ENCODE measurements around the gene LCE2D. TPM values are rescaled to one million over a fixed set of nuclear protein-coding genes. Genes with fewer than 3 reads are reported as not detected.
"Not testable (repeated sequence)": the region's sequence is repeated elsewhere in the genome, so short reads cannot be mapped to it uniquely, and the experiment has no call there.

The LCE2D gene
- polyA plus RNA-seq, 4 donors = not detected

- not testable (repeated sequence) for DNase-seq (ENCODE audit: low read depth in 4 of 4, low spot score in 2 of 4)
Measured at GRCh38 chr1:152685823-152686222, 22.6 kb downstream of the LCE2D start, which contains the start of gene LCE2B. Gene LCE2B, plus strand, starts transcription at chr1:152686123. Its CDS starts 721 bp downstream, at chr1:152686844.

DNA sequence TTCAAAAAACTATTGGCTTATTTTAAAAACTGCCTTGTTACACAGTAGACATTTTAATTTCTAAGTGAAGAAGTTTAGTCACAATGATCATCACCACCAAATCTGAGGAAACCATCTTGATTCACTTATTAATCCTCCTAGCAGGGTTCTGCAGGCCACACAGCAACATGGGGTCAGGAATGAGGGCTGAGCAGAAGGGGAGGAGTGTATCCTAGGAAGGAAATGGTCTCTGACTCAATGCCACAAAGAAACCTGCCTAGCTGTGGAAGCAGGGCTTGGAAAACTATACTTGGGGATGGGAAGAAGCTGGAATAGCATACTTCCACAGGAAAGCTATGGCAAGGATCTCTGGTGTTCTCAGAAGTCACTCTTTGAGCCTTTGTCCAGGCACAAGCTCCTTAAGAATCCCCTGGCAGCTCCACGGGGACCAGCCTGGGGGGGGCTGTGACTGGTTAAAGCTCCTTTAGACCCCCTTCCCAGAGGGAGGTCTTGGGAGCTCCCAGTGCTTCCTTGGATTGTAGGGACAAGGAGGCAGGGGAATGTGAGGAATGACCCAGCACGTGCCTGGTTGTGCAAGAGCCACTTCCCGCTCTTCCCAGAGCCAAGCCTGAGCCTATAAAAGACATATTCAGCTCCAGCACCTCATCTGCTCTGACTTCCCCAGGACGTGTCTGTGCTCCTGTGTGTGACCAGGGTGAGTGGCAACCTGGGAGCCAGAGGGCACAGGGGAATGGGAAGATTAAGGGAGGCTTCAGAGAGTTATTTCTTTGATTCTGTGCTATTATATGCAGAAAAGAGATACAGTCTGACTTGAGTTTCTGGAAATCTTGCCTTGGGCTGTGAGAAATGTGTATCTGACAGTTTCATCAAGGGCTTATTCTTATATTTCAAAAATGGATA lies 34.8 kb downstream of the LCE2D start, which contains the start of gene LCE2A:
TSS of gene LCE2A (plus strand) at position 645 of the 900 bp plus-strand sequence. CDS start 557 bp downstream, outside the sequence.
- DNase-seq (ENCODE audit: low read depth in 4 of 4, low spot score in 2 of 4) = no peak

DNA sequence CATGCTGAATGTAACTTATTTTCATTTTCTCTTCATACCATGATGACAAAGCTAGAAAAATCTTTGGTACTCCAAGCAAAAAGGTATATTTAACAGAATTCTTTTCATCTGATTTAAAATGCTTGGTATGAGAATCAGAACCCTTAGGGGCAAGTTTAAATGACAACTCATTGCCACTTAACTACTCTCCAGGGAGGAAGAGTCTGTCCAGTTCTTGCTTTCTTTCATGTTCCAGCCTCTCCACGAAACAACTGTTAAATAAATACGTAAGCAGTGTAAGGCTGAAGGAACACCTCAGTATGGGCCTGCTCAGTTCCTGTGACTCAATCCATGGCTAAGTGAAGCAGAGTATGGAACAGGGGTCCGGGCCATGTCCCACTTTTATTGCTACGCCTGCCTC lies 36.6 kb downstream of the LCE2D start:
- no peak for DNase-seq (ENCODE audit: low read depth in 4 of 4, low spot score in 2 of 4)

DNA sequence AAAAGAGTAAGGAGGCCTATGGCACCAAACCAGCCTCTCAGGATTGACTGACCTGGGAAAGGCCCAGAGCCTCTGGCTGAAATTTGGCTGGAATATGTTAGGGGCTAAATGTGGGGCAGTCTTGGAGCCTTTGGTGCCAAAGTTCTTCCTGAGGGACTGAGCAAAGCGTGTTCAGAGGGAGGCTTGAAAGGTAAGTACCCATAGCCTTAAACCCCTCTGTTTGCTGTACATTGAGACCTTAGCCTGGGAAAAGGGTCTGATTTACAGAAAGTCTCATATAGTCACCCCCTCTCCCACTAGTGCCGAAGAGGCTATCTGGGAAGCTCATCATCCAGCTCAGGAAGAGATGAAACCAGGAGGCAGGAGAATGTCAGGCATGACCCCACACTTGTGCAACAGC lies 44.7 kb downstream of the LCE2D start, which contains the start of gene LCE4A:
TSS of gene LCE4A (plus strand) at position 301 of the 400 bp plus-strand sequence. CDS start 916 bp downstream, outside the sequence.
- no peak for DNase-seq (ENCODE audit: low read depth in 4 of 4, low spot score in 2 of 4)

Other genes with a start within 250 kb of the LCE2D start
- gene CRNN, start 249.1 kb upstream of the LCE2D start, polyA plus RNA-seq (ENCODE audit: insufficient read length in 4 of 4) = not detected
- gene LCE5A, start 152.6 kb upstream of the LCE2D start, polyA plus RNA-seq (ENCODE audit: insufficient read length in 4 of 4) = under 1 TPM in 1 of 4 donors, not detected in 3; 0.16 TPM
- gene CRCT1, start 148.9 kb upstream of the LCE2D start, polyA plus RNA-seq (ENCODE audit: insufficient read length in 4 of 4) = not detected
- not detected for gene LCE3E, start 96.6 kb upstream of the LCE2D start, polyA plus RNA-seq (ENCODE audit: insufficient read length in 4 of 4)
- gene LCE3D, start 82.9 kb upstream of the LCE2D start, polyA plus RNA-seq (ENCODE audit: insufficient read length in 4 of 4) = not detected
- gene LCE3C, start 63.1 kb upstream of the LCE2D start, polyA plus RNA-seq (ENCODE audit: insufficient read length in 4 of 4) = not detected
- not detected for gene LCE3B, start 49.6 kb upstream of the LCE2D start, polyA plus RNA-seq (ENCODE audit: insufficient read length in 4 of 4)
- not detected for gene LCE3A, start 40.3 kb upstream of the LCE2D start, polyA plus RNA-seq (ENCODE audit: insufficient read length in 4 of 4)
- gene LCE2C, start 11.9 kb downstream of the LCE2D start, polyA plus RNA-seq (ENCODE audit: insufficient read length in 4 of 4) = not detected
- not detected for gene LCE2B, start 22.7 kb downstream of the LCE2D start, polyA plus RNA-seq (ENCODE audit: insufficient read length in 4 of 4)
- not detected for gene LCE2A, start 35.0 kb downstream of the LCE2D start, polyA plus RNA-seq (ENCODE audit: insufficient read length in 4 of 4)
- not detected for gene LCE4A, start 44.8 kb downstream of the LCE2D start, polyA plus RNA-seq (ENCODE audit: insufficient read length in 4 of 4)
- not detected for gene KPRP, start 94.6 kb downstream of the LCE2D start, polyA plus RNA-seq (ENCODE audit: insufficient read length in 4 of 4)
- gene LCE1F, start 111.8 kb downstream of the LCE2D start, polyA plus RNA-seq (ENCODE audit: insufficient read length in 4 of 4) = not detected
- not detected for gene LCE1E, start 122.9 kb downstream of the LCE2D start, polyA plus RNA-seq (ENCODE audit: insufficient read length in 4 of 4)
- gene LCE1D, start 133.3 kb downstream of the LCE2D start, polyA plus RNA-seq (ENCODE audit: insufficient read length in 4 of 4) = not detected
- not detected for gene LCE1C, start 143.3 kb downstream of the LCE2D start, polyA plus RNA-seq (ENCODE audit: insufficient read length in 4 of 4)
- not detected for gene LCE1B, start 148.6 kb downstream of the LCE2D start, polyA plus RNA-seq (ENCODE audit: insufficient read length in 4 of 4)
- gene LCE1A, start 164.1 kb downstream of the LCE2D start, polyA plus RNA-seq (ENCODE audit: insufficient read length in 4 of 4) = not detected
- not detected for gene LCE6A, start 179.5 kb downstream of the LCE2D start, polyA plus RNA-seq (ENCODE audit: insufficient read length in 4 of 4)
- not detected for gene LCE7A, start 196.6 kb downstream of the LCE2D start, polyA plus RNA-seq (ENCODE audit: insufficient read length in 4 of 4)
- not detected for gene SMCP, start 214.9 kb downstream of the LCE2D start, polyA plus RNA-seq (ENCODE audit: insufficient read length in 4 of 4)
- under 1 TPM; 0.08 to 0.42 (median 0.30) TPM for gene IVL, start 245.2 kb downstream of the LCE2D start, polyA plus RNA-seq (ENCODE audit: insufficient read length in 4 of 4)